Neural crest cell (in vitro differentiated cells): ENCODE data around the gene RAPGEF1. TPM values are rescaled to one million over a fixed set of nuclear protein-coding genes. Genes with fewer than 3 reads are reported as not detected.

Experiments
- DNase-seq: peaks from one replicate; pipeline ENCODE4 v3.0.0; 2021; ENCODE audit warnings: low read depth, mixed read lengths, low spot score
- H3K27ac Mint-ChIP-seq: one replicate; pipeline ENCODE4 v1.8.0; 2021; ENCODE audit warnings: mild to moderate bottlenecking, mixed read lengths; ENCODE audit not compliant: unreplicated experiment
- H3K27me3 Mint-ChIP-seq: 2 replicates; pipeline ENCODE4 v1.8.0; 2021; ENCODE audit warnings: low read depth, mild to moderate bottlenecking, mixed read lengths
- H3K36me3 Mint-ChIP-seq: 2 replicates; pipeline ENCODE4 v1.8.0; 2021; ENCODE audit warnings: low read depth, mild to moderate bottlenecking, mixed read lengths
- H3K4me1 Mint-ChIP-seq: 2 replicates; pipeline ENCODE4 v1.8.0; 2021; ENCODE audit warnings: mixed read lengths
- H3K4me3 Mint-ChIP-seq: one replicate; pipeline ENCODE4 v1.8.0; 2021; ENCODE audit warnings: mild to moderate bottlenecking, mixed read lengths
- H3K9me3 Mint-ChIP-seq: 2 replicates; pipeline ENCODE4 v1.8.0; 2021; ENCODE audit warnings: mixed read lengths
- total RNA-seq: library from RNA; stranded (reverse); gene quantifications from 2 replicates; pipeline ENCODE4 v1.2.1, GENCODE V29; 2021
- TF ChIP-seq, protein P1 (sequence below): fragments of 200-600 bp; sonication (generic); conservative IDR thresholded peaks from 2 replicates; pipeline ENCODE4 v1.5.0; 2021; ENCODE audit warnings: antibody characterized with exemption, mild to moderate bottlenecking

The RAPGEF1 gene
- total RNA-seq, 1 donor from 2014 or later: 68.1 TPM

DNA sequence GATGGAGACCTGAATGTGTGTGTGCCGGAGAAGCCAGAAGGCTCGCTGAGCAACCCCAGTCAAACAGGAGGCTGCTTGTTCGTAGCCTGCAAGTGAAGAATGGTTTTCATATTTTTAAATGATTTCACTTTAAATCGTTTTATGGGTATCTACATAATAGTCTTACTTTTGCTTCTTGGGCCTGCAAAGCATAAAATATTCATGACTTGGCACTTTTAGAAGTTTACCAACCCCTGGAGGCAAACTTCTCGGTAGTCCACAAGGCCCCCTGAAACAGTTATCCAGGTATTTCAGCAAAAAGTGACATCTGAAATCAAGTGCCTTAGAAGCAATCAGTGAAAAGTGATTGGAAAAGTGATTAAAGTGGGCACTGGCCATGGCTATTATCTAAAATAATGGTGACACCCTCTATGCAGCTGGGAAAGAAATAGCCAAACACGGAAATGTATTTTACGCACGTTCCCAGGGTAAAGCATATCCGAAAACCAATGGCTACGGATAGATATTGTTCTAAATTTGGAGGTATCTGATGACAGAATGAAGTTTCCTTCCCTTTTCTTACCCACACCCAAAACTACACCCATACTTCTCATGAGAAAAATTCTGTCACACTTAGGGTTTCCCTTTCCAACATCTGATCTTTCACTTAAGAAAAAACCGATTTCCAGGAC, 39.0 kb downstream of the RAPGEF1 start:
- Mint-ChIP-seq H3K4me1 (peaks cover 30% of the 10 kb centered on the region), H3K4me3 (no peak overlapping the region), H3K9me3 (no peaks in the 10 kb centered on the region), H3K27me3 (no peaks in the 10 kb centered on the region), H3K27ac (no peak overlapping the region), H3K36me3 (peaks cover 3% of the 10 kb centered on the region)
- TF ChIP-seq, protein P1, sequence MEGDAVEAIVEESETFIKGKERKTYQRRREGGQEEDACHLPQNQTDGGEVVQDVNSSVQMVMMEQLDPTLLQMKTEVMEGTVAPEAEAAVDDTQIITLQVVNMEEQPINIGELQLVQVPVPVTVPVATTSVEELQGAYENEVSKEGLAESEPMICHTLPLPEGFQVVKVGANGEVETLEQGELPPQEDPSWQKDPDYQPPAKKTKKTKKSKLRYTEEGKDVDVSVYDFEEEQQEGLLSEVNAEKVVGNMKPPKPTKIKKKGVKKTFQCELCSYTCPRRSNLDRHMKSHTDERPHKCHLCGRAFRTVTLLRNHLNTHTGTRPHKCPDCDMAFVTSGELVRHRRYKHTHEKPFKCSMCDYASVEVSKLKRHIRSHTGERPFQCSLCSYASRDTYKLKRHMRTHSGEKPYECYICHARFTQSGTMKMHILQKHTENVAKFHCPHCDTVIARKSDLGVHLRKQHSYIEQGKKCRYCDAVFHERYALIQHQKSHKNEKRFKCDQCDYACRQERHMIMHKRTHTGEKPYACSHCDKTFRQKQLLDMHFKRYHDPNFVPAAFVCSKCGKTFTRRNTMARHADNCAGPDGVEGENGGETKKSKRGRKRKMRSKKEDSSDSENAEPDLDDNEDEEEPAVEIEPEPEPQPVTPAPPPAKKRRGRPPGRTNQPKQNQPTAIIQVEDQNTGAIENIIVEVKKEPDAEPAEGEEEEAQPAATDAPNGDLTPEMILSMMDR: no peak
- DNase-seq: no peak

DNA sequence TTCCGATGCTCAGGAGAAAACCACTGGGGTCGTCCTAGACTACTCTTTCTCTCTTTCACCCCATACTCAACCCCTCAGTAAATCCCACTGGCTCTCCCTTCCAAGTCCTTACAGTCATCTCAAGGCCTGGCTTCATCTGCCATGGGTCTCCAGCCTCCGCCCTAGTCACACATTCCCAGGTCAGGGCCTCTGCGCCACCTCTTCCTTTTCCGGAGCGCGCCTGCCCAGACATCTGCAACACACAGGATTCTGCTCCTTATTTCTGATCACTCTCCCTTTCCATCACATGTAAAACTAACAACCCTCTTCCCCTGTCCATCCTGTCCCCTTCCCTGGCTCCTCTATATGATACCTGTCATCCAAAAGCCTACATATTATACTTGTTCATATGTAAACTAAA, 39.8 kb downstream of the RAPGEF1 start:
- TF ChIP-seq, protein P1: no peak
- no peak for DNase-seq
- Mint-ChIP-seq H3K27ac (no peak overlapping the region), H3K4me1 (peaks cover 34% of the 10 kb centered on the region), H3K27me3 (no peaks in the 10 kb centered on the region), H3K4me3 (no peak overlapping the region), H3K36me3 (peaks cover 3% of the 10 kb centered on the region), H3K9me3 (no peaks in the 10 kb centered on the region)

DNA sequence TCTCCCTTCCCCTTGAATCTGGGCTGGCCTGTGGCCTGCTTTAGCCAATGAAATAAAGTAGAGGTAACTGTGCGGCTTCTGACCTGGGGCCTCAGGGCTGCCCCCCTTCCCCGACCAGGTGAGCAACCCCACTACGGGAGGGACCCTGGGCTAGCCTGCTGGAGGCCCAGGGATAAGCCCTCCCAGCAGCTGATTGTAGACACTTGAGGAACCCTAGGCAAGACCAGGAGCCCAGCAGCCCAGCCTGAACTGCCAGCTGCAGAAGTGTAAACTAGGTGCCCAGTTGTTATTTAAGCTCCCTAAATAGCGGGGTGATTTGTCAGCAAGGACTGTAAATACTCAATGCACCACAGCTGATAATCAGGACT, 41.3 kb downstream of the RAPGEF1 start:
- no peak for DNase-seq
- no peak overlapping the region for H3K4me3 Mint-ChIP-seq
- TF ChIP-seq, protein P1: no peak
- no peak overlapping the region for H3K27ac Mint-ChIP-seq
- H3K36me3 Mint-ChIP-seq: peaks cover 3% of the 10 kb centered on the region
- H3K9me3 Mint-ChIP-seq: no peaks in the 10 kb centered on the region
- H3K27me3 Mint-ChIP-seq: no peaks in the 10 kb centered on the region
- peaks cover 37% of the 10 kb centered on the region for H3K4me1 Mint-ChIP-seq

DNA sequence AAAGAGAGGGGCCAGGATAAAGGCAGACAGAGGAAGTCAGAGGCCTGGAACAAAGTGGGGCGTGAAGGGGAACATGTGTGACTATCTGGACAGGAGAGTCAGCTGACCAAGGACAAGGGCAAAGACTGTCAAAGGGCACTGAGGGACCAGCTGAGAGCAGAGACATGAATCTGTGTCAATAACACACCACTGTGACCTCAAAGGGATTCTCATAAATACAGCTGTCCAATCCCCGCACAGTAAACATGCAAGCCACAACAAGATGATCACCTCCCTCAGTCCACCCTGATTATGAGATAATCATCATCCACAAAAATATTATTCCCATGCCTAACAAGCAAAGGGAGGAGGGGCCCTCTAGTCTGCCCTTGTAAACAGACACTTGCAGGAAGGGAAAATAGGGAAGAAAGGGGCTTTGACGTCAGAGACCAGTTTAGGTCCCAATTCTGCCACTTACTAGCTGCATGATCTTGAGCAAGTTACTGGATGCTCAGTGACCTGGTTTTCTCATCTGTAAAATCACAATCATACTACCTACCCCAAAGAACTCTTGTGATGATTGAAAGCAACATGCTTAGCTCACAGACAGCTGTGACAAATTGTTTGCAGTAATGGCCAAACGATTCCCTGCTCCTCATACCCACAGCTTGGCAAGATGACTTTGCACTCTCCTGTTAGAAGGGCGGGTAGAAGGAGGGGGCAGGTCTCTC, 41.8 kb downstream of the RAPGEF1 start:
- no peak overlapping the region for H3K4me3 Mint-ChIP-seq
- H3K36me3 Mint-ChIP-seq: peaks cover 3% of the 10 kb centered on the region
- no peaks in the 10 kb centered on the region for H3K27me3 Mint-ChIP-seq
- H3K9me3 Mint-ChIP-seq: no peaks in the 10 kb centered on the region
- H3K27ac Mint-ChIP-seq: no peak overlapping the region
- TF ChIP-seq, protein P1: no peak
- DNase-seq: no peak
- H3K4me1 Mint-ChIP-seq: peaks cover 40% of the 10 kb centered on the region

DNA sequence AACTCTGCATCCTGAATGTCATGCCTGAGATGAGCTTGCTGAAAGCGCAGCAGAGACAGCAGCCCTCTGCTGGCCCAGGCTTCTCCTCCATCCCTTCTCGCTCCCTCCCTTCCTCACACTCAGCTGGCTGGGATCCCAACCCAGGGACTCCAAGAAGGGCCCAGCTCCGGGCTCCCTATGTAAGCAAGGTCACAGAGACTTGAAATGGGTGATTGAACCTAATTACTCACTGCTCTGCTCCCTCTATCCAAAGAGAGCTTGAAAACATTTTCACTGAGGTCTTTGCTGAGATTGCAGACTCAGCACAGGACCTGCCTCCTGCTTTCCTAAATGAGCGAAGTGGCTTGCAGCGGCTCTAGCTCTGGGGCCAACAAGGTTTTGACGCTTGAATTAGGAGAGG, 42.8 kb downstream of the RAPGEF1 start:
- Mint-ChIP-seq H3K4me1 (peaks cover 36% of the 10 kb centered on the region), H3K9me3 (no peaks in the 10 kb centered on the region), H3K27ac (no peak overlapping the region), H3K4me3 (no peak overlapping the region), H3K27me3 (no peaks in the 10 kb centered on the region), H3K36me3 (peaks cover 3% of the 10 kb centered on the region)
- no peak for DNase-seq
- TF ChIP-seq, protein P1: no peak
